Activated T-helper 1 cell treated with Interleukin-2 at 50 U/mL for 16 hours (primary cell): Measurements from ENCODE around the gene C4orf51.
"Not testable (repeated sequence)": the region's sequence is repeated elsewhere in the genome, so short reads cannot be mapped to it uniquely, and the experiment has no call there.

Experiments used
- DNase-seq: peaks from one replicate; pipeline ENCODE4 v3.0.0-alpha.2; 2020; ENCODE audit warnings: low read depth

C4orf51 gene

DNA sequence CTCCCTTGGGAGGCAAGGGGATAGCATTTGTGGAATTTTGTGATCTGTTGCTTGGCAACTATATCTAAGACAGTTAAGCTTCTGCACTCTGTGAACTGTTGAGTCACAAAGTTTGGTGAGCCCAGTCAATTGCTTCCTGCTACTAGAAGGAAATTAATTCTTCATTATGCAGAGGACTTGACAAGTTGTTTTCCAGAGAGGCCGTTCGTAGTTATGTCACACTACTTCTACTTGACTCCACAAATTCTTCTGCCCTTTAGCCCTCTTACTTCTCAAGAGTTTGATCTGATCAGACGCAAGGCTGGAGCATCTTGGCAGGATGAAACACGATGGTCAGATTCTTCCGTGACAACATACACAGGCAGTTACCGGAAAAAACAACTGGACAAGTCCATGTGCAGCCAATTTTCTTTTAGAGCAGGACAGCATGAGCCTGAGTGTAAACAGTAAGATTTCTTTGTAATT lies at the start of gene C4orf51:
C4orf51 (plus strand) TSS at position 156 of the 465 bp plus-strand sequence; CDS start at position 214, 58 bp downstream.
- DNase-seq, result no peak

DNA sequence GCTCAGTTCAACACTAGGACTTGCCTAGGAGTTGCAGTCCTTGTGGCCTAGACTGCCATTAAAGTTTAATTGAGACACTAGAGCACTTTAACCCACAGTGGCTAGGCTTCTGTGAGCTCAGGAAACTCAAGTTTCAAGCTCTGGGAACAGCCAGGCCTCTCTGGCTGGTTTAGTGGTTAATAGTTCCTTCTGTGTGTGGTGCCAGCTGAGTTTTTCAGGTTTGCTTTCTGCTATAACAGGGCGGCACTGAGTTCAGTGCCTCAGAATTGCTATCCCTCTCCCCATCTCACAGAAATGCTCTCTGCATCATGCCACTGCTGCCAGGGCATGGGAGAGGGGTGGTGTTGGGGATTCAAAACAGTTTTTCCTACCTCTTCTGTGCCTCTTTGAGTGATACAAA lies 44.8 kb upstream of the C4orf51 start:
- DNase-seq, result no peak

DNA sequence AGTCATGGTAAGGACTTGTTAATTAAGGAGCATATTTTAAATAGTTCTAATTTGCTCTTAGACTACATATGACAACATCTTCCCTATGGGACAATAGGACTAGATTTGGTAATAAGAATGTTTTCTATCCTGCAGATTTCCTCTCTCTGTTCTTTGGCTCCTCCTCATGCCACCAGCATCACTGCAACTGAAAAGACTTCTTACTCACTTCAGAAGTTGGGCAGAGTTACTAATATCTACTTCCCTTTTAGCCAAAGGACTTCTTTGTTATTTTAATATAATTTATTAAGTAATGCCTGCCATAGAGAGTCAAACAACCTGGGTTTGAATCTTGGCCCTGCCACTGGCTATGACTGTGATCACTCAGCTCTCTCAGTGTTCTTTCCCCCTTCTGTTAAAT lies 44.3 kb upstream of the C4orf51 start:
- no peak for DNase-seq

DNA sequence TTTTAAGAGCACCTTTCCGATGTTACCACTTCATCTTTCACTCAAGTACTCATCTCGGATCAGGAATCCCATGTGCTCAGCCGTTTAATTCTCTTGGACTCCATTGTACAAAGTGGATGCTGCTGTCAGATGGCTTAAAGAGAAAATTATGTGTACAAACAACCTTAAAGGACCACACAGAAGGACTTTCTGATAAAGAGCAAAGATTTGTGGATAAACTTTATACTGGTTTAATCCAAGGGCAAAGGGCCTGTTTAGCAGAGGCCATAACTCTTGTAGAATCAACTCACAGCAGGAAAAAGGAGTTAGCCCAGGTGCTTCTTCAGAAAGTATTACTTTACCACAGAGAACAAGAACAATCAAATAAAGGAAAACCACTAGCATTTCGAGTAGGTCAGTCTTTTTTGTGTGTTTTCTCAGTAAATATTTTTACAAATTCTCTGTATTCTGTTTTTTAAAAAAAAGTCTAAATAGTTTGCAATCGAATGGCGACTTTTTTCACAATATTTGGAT lies 40.7 kb upstream of the C4orf51 start:
- no peak for DNase-seq

DNA sequence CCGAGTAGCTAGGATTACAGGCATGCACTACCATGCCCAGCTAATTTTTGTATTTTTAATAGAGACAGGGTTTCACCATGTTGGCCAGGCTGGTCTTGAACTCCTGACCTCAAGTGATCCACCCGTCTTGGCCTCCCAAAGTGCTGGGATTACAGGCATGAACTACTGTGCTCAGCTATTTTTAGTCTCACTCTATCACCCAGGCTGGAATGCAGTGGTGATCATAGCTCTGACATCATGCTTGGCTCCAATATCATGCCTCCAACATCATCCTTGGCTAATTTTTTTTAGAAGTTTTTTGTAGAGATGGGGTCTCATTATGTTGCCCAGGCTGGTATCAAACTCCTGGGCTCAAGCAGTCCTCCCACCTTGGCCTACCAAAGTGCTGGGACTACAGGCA lies 39.7 kb upstream of the C4orf51 start:
- not testable (repeated sequence) for DNase-seq

DNA sequence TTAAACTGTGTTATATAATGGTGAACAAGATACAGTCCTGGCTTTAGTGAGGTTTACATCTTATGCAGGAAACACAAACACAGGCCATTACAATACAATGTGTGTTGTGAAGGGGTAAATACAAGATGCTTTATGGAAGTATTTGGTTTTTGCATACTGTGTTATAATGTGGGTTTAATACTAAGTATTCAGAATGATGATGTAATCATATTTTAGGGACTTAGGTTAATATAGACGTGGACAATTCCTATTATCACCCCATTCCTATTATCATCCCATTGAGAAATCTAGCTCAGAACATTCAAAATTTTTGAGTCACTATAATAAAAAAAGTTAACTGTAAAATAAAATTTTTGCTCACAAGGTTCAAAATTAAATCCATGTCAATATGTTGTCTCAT lies 36.7 kb upstream of the C4orf51 start:
- DNase-seq, result no peak

DNA sequence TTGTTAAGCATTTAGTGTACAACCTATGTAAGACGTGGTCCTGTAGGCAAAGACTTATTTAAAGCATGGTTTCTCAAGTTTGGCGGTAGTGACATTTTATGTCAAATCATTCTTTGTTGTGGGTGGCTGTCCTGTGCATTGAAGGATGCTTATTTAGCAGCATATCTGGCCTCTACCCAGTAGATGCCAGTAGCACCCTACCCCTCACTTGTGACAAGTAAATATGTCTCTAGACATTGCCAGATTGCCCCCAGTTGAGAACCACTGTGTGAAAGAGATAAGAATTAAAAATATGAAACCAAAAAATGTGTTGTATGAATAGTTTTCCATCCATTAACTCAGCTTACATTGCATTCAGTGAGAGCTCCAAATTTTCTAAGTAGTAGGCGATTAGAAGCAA lies 35.2 kb upstream of the C4orf51 start:
- DNase-seq, result no peak

DNA sequence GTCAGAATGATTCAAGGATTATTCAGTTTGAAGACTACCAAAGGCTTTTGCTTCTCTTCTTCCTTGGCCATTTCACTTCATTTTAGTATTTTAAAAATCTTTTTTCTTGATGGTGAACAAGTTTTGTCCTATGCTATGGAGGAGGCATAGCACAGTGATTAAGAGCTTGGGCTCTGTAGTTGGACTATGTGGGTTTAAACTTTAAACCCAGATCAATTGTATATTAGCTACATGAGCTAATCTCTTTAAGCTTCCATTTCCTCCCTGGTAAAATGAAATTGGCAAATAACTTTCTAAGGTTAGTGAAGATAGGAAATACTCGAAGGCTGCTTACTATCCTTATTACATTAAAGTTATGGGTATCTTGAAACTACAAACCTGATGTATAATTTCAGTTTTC lies 23.8 kb upstream of the C4orf51 start:
- DNase-seq, result no peak

DNA sequence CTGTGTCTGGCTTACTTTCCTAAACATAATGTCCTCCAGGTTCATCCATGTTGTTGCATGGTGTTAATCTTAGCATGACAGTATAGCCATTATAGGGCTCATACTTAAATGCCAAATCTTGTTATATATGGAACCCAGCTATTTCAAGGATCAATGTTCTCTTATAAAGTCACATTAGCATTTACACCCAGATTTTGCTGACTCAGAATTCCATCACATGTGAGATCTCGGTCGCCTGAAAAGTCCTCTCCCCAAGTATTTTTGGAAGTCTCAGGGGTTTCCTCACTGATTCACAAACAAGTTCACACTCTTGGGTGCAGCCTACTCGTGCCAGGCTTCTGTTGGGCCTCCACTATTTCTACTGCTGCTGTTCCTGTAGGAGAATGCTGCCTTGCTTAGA lies 19.9 kb upstream of the C4orf51 start:
- no peak for DNase-seq

DNA sequence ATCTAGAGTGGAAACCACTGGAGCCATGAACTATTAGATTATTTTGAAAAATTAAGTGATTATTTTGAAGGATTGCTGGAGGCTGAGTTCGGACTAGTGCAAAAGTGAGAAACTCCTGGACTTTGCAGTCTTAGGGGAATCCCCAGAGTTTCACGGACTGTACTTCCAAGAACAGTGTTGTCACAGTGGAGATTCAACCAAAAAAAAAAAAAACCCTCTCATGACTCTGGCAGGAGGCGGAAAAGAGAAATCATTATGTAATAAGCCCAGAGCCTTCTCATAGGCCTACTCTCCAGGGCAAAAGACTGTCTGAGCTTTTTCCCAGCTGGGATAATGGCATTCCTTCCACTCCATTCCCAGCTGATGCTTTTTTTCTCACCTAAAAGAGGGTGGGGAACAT lies 16.8 kb upstream of the C4orf51 start:
- no peak for DNase-seq

DNA sequence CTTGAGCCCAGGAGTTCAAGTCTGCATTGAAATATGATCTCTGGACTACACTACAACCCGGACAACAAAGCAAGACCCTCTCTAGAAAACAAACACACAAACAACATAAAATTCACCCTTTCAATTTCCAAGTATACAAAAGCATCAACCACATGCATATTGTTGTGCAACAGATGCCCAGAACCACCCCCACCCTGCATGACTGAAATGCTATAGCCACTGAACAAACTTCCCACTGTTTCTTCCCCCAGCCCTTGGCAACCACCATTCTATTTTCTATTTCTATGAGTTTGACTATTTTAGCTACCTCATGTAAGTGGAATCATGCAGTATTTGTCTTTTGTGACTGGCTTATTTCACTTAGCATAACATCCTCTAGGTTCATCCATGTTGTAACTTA lies 14.2 kb upstream of the C4orf51 start:
- no peak for DNase-seq

DNA sequence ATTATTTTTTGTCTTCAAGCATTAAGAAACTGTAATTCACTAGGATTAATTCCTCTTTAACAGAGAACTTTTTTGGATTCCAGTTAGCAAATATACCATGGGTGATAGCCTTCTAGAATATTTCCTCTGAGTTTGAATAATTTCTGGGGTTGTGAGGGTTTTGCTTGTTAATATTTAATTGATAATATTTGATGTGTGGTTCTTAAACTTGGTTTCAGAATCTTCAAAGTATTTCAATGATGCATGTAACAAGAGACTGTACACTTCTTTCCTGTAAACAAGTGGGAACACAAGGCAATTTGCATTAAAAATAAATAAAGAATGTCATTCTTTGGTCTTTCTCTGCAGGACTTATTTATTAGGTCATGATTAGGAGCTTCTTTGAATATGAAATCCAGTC lies 9.5 kb upstream of the C4orf51 start:
- DNase-seq, result no peak

DNA sequence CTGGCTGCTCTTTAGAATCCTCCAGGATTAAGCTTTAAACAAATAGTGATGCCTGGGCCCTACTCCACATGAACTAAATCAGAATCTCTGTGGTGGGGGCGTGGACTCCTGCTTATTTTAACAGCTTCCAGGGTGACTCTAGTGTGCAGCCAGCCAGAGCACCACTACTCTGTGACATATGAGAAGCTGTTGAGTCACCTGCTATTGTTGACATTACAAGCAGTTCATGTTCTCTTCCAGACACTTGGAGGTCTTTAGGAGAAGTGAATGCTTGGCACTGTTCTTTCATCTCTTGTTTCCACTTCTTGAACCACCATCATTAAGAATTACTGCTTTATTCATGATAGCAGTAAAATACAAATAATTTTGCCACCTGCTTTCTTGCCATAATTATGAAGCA lies 426 bp upstream of the C4orf51 start:
- no peak for DNase-seq

DNA sequence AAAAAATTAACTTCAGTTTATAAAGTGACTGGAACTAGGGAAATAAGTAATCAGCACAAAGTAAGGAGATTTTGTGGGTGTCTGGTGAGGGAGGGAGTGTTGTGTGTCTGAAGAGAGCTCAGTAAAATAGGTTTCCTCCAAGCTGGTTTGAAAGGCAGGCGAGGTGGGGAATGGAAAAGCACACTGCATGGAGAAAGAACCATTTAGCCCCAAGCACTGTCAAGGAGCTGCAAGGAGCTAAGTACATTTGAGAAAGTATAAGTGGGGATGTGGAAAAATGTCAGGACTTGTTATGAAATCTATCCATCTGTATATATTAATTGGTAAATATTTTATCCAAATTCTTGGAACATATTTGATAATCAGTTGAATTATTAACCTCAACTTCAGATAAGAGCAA lies 956 bp downstream of the C4orf51 start:
- no peak for DNase-seq

DNA sequence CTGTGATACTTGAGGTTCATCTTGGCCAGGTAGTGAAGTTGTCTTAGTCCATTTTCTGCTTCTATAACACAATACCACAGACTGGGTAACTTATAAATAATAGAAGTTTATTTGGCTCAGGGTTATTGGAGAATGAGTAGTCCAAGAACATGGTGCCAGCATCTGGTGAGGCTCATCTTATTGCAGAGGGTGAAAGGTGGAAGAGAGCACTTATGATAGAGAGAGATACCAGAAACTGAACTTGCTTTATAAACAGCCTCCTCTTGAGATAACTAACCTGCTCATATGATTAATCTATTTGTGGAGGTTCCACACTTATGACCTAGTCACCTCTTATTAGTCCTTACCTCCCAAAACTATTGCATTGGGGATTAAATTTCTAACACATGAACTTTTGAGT lies 1.6 kb downstream of the C4orf51 start:
- no peak for DNase-seq

DNA sequence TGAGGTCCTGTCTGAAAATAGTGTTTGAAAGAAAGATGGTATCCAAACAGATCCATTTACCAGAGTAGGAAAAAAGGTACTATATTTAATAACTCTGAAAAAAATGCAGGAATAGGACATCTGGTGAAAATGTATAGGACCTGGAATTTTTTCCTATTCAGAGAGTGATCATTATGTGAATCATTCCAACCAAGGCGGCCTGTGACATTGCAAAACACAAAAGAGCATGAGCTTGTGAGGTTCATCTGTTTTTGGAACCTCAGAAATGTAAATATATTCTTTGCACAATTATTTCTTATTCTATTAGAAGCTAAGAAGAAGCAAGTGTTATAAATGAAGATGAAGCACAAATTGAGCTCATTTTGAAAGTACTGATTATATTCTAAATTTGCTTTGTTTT lies 2.0 kb downstream of the C4orf51 start:
- DNase-seq, result no peak

DNA sequence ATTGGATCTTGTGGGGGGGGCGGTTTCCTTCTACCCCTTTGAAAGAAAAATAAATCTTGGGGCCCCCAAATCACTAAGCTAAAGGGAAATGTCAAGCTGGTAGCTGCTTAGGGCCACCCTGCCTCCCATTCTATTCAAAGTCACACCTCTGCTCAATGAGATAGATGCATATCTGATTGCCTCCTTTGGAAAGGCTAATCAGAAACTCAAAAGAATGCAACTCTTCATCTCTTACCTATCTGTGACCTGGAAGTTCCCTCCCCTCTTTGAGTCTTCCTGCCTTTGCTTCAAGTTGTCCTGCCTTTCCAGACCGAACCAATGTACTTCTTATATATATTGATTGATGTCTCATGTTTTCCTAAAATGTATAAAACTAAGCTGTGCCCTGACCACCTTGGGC lies 7.0 kb downstream of the C4orf51 start:
- DNase-seq, result no peak

DNA sequence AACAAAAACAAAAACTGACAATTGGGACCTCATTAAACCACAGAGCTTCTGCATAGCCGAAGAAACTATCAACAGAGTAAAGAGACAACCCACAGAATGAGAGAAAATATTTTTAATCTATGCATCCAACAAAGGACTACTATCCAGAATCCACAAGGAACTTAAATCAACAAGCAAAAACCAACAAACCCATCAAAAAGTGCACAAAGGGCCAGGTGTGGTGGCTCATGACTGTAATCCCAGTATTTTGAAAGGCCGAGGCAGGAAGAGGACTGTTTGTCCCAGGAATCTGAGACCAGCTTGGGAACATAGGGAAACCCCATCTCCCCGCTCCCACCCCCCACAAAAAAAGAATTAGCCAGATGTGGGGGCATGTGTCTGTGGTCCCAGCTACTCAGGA lies 10.7 kb downstream of the C4orf51 start:
- no peak for DNase-seq

DNA sequence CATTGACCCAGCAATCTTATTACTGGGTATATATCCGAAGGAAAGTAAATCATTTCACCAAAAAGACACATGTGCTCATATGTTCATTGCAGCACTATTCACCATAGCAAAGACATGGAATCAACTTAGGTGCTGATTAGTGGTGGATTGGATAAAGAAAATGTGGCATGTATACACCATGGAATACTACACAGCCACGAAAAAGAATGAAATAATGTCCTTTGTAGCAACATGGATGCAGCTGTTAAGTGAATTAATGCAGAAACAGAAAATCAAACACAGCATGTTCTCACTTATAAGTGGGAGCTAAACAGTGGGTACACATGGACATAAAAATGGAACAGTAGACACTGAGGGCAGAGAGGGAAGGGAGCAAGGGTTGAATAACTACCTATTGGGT lies 11.5 kb downstream of the C4orf51 start:
- DNase-seq, result not testable (repeated sequence)

DNA sequence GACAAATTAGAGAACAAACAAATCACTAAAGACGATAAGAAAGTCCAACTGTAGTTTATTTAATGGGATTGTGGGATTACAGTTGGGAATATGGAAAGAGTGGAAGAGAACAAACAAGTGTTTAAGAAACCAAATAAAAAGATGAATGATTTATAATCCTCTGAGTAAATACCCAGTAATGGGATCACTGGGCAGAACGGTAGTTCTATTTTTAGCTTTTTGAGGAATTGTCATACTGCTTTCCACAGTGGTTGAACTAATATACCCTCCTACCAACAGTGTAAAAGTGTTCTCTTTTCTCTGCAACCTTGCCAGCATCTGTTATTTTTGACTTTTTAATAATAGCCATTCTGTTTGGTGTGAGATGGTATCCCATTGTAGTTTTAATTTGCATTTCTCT lies 15.0 kb downstream of the C4orf51 start:
- no peak for DNase-seq

DNA sequence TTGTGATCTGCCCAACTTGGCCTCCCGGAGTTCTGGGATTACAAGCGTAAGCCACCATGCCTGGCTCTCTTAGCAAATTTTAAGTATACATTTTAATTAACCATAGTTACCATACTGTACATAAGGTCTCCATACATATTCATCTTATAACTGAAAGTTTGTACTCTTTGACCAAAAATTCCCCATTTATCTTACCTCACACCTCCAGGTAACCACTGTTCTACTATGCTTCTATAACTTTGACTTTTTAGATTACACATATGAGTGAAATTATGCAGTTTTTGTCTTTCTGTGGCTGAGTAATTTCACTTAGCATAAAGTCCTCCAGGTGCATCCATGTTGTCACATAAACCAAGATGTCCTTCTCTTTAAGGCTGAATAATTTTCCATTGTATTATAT lies 17.4 kb downstream of the C4orf51 start:
- no peak for DNase-seq

DNA sequence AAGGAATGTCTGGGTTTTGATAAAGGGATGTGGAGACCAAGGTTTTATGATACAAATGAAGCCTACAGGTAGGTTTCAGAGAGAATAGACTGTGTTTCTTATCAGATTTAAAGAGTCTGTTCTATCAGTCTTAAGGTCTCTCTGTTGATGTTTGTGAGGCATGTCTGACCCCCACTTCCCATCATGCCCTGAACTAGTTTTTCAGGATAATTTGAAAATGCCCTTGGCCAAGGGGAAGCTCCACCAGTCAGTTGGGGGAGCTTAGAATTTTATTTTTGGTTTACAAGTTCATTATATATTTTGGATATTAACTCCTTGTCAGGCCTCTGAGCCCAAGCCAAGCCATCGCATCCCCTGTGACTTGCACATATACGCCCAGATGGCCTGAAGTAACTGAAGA lies 18.6 kb downstream of the C4orf51 start:
- DNase-seq, result no peak

DNA sequence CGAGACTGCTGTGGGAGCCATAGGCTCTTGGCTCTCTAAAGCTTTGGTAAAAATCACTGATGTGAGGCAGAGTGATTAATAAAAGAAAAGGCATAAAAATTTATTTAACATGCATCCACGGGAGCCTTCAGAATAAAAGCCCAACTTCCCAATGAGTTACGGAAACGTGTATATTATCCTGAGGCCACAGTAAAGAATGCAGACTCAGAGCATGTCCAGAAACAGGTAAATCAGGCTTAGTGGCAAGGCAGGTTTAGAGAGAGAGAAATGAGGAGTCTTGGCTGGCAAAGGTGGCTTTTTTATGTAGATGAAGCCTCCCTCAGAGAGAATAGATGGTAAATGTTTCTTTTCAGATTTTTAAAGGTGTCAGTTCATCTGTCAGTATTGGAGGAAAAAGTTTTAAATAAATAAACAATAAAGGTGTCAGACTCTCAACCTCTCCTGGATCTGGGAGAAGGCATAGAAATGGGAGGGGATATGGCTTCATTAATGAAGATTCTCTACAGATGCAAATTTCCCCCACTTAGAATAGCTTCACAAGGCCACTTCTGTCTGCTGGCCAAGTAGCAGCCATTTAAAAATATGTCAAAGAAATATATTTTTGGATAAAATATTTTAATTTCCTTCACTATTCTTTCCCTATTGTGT lies 24.0 kb downstream of the C4orf51 start:
- DNase-seq, result no peak

DNA sequence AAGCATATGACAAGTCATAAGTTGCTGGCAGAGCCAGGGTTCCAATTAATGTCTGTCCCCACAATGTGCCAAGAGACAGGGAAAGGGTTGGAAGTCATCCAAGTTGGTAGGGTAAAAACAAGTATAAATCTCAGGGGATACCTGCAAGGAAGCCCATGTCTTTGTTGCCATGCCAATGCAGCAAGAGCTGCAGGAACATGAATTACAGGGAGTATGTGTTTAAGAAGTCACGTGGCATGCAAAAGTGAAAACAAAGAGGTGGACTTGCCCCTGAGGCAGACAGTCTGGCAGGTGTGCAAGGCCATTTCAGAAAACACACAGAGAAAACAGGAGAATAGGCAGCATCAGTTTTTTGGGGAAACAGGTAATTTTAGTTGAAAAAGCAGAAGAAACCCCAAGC lies 29.4 kb downstream of the C4orf51 start:
- no peak for DNase-seq
